HG02885 (cell line): ENCODE measurements around the gene ZNF578.
"Not testable (repeated sequence)": the region's sequence is repeated elsewhere in the genome, so short reads cannot be mapped to it uniquely, and the experiment has no call there.

Source experiments
- ATAC-seq: cut with Tn5 transposase; IDR thresholded peaks from one replicate; pipeline ENCODE4 v1.9.1; 2021; ENCODE audit warnings: mild to moderate bottlenecking; ENCODE audit not compliant: unreplicated experiment, poor library complexity

Gene ZNF578

DNA sequence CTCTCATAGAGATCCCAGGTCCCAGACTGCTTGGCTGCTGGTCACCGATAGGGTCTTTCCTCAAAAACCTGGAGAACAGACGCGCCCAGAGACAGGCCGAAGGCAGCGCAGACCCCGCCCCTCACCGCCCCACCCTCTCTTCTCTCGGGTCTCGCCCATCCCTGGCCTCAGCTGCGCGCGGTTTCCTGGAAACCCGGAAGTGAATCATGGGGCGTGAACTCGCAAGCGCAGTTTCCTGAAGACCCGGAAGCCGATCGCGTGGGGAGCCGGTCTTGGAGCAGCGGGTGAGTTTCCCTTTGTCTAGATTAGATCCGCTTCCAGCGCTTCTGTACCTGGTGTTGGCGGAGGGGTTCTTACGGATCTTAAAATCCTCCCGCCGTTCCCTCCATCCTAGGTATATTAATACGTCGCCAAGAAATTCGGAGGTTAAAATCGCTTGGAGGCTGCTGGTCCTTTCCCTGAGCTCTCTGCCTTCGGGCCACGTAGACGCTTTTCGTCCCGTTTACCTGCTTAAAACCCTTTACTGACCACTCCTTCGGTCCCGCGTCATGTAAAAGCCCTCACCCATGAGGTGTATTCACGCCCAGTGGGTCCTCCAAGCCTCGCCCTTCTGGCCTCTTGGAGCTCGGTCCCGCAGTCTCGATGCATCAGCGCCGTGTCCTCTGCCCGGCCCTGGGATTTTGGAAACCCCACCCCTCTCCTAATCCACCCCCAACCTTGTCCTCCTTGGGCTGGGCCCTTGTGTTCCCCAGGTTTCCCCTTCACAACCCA is at the start of gene ZNF578:
TSS of gene ZNF578 (plus strand) at position 230 of the 771 bp plus-strand sequence. CDS start 48,293 bp downstream, outside the sequence.
- ATAC-seq = no peak

DNA sequence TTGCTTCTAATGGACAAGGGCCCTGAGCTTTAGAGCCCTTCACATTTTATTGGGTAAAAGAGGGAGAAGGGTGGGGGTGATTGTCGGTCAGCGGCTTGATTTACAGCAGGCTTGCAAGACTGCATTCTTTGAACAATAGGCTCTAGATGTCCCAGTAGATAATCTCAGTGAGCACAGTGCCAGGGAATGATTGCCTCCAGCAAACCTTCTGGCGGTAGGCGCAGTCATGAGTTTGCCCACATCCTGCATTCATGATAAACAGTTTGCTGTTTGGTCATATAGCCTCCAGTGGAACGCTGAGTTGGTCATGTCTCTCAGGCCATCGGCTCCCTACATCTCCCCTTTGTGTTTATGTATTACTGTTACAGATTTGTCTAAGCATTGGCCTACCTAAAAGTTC is 43.1 kb upstream of the ZNF578 start:
- no peak for ATAC-seq

DNA sequence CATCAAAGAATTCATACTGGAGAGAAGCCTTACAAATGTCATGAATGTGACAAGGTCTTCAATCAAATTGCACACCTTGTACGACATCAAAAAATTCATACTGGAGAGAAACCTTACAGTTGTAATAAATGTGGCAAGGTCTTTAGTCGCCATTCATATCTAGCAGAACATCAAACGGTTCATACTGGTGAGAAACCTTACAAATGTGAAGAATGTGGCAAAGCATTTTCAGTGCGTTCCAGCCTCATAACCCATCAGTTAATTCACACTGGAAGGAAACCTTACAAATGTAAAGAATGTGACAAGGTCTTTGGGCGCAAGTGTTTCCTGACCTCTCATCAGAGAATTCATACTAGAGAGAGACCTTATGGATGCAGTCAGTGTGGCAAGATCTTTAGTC is 37.6 kb upstream of the ZNF578 start:
- no peak for ATAC-seq

DNA sequence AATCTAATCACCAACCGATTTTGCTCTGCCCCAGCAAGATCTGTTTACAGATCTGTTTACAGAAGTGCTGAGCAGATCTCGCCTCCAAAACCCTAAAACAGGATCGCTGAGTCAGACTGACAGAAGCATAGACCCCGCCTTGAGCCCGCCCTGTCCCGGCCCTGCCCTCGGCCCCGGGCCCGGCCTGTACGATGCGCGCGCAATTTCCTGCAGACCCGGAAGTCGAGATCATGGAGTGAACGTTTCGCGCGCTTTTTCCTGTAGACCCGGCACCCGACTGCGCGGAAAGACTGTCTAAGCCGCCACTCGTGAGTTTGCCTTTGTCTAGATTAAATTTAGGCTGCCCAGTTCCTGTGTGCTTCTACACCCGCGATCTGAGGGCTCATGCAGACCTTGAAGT is 24.4 kb upstream of the ZNF578 start, which contains the start of gene ZNF534:
TSS of gene ZNF534 (plus strand) at position 212 of the 400 bp plus-strand sequence. CDS start 2,327 bp downstream, outside the sequence.
- ATAC-seq = no peak

DNA sequence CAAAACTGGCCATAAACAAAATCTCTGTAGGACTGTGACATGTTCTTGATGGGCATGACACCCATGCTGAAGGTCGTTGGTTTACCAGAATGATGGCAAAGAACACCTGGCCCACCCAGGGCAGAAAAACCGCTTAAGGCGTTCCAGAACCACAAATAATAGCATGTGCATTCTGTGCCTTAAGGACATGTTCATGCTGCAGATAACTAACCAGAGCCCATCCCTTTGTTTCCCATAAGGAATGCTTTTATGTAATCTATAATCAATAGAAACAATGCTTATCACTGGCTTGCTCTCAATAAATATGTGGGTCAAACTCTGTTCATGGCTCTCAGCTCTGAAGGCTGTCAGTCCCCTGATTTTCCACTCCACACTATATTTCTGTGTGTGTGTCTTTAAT is 11.2 kb upstream of the ZNF578 start:
- no peak for ATAC-seq

DNA sequence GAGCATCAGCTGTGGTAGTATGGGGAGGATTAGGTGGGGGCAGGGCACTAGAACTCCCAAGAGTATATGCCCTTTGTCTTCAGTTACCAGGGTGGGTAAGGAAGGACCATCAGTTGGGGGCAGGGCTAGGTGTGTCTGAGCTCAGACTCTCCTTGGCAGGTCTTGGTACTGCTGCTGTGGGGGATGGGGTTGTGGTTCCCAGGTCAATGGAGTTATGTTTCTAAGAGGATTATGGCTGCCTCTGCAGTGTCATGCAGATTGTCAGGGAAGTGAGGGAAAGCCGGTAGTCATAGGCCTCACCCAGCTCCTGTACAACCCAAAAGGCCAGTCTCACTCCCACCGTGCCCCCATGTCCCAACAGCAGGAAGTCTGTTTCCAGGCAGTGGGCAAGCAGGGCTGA is 8.8 kb upstream of the ZNF578 start:
- ATAC-seq = no peak

DNA sequence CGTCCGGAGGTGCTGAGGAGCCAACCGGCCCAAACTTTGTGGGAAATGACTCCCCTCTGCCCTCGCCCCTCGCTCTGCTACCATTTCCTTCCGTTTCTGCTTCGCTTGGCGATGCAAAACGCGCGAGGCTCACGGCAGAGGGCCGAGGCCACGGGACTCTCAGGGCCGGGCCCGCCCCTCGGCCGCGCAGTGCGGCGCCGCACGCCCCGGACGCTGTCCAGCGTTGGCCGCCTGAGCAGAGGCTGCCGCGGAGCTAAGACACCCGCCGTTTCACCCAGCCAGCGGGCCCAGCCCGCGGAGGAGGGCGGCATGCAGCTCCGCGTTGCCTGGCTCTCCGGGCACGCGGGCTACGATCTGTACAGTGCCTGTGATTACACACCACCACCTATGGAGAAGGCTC is 2.1 kb upstream of the ZNF578 start:
- ATAC-seq = no peak

DNA sequence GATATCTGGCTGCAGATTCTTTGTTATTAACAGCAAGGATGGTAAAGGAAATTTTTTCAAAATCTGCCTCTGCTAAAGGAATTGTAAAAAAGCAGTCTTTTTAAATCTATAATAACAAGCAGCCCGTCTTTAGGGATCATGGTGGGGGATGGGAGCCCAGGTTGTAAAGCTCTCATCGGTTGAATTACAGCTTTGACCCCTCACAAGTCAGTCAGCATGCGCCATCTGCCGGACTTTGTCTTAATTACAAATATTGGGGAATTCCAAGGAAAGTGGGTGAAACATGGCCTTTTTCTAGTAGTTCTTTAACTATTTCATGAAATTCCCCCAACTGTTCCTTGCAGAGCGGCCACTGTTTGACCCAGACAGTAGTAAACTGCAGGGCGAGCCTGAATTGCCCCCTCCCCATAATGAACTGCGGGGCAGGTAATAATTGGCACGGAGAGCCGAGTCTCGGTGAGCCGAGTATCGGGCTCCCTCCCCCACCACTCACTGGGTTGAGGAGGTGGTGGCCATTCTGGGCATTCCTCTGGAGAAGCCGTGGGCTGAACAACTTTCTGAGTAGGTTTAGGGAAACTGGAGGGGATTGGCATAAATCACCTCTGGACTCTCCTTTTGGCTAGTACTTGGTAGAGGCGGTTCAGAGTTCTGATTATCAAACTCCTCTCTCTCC is 11.6 kb downstream of the ZNF578 start:
- no peak for ATAC-seq

DNA sequence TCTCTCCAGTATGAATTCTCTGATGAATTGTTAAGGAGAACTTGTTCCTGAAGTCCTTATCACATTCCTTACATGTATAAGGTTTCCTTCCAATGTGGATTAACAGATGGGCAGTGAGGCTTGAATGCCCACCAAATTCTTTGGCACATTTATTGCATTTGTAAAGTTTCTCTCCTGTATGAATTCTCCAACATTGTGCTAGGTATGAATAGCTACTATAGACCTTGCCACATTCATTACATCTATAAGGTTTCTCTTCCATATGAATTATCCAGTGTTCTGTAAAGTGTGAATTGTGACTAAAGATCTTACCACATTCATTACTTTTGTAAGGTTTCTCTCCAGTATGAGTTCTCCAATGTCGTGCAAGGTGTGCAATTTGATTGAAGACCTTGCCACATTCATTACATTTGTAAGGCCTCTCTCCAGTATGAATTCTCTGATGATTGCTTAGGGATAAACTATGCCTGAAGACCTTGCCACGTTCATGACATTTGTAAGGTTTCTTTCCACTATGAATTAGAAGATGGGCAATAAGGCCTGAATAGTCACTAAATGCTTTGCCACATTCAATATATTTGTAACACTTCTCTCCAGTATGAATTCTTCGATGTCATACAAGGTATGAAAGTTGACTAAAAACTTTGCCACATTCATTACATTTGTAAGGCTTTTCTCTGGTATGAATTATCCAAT is 20.4 kb downstream of the ZNF578 start:
- no peak for ATAC-seq

DNA sequence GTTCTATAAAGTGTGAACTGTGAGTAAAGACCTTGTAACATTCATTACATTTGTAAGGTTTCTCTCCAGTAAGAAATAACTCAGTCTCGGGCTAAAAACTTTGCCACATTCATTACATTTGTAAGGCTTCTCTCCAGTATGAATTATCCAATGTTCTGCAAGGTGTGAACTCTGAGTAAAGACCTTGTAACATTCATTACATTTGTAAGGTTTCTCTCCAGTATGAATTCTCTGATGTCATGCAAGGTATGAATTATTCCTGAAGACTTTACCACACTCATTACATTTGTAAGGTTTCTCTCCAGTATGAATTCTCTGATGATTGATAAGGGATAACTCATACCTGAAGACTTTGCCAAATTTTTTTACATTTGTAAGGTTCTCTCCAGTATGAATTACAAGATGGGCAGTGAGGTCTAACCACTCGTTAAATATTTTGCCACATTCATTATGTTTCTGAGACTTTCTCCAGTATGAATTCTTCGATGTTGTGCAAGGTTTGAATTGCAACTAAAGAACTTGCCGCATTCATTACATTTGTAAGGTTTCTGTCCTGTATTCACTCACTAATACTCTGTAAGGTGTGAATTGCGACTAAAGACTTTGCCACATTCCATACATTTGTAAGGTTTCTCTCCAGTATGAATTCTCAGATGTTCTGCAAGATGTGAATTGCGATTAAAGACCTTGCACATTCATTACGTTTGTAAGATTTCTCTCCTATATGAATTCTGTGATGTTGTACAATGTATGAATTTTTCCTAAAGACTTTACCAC is 21.2 kb downstream of the ZNF578 start:
- no peak for ATAC-seq

DNA sequence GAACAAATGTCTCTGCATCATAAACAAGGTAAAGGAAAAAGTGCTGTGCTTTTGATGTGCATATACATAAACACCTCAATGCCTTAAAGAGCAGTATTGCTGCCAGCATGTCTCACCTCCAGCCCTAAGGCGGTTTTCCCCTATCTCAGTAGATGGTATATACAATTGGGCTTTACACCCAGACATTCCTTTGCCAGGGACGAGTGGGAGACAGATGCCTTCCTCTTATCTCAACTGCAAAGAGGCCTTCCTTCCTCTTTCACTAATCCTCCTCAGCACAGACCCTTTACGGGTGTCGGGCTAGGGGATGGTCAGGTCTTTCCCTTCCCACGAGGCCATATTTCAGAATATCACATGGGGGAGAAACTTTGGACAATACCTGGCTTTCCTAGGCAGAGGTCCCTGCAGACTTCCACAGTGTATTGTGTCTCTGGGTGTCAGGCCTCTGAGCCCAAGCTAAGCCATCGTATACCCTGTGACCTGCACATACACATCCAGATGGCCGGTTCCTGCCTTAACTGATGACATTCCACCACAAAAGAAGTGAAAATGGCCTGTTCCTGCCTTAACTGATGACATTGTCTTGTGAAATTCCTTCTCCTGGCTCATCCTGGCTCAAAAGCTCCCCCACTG is 30.9 kb downstream of the ZNF578 start:
- not testable (repeated sequence) for ATAC-seq

DNA sequence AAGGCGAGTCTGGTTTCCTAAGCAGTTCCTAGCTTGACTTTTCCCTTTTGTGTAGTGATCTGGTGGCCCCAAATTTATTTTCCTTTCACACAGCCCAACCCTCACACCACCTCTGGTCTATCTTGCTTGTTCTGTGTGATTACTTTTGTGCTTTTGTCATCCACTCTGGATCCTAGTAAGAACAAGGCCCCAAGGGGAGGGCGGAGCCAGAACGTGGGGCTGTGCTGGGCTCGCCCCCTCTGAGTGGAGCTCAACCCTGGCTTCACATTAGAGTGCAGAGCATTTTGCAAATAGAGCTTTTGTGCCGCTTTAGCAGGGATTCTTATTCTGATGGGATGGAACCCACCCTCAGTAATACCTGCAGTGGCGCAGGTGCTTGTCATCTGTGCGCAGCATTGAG is 31.7 kb downstream of the ZNF578 start:
- ATAC-seq = not testable (repeated sequence)

DNA sequence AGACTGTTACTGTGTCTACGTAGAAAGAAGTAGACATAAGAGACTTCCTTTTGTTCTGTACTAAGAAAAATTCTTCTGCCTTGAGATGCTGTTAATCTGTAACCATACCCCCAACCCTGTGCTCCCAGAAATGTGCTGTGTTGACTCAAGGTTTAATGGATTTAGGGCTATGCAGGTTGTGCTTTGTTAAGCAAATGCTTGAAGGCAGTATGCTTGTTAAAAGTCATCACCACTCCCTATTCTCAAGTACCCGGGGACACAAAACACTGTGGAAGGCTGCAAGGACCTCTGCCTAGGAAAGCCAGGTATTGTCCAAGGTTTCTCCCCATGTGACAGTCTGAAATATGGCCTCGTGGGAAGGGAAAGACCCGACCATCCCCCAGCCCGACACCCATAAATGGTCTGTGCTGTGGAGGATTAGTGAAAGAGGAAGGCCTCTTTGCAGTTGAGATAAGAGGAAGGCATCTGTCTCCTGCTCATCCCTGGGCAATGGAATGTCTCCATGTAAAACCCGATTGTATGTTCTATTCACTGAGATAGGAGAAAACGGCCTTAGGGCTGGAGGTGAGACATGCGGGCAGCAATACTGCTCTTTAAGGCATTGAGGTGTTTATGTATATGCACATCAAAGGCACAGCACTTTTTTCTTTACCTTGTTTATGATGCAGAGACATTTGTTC is 32.3 kb downstream of the ZNF578 start:
- not testable (repeated sequence) for ATAC-seq

DNA sequence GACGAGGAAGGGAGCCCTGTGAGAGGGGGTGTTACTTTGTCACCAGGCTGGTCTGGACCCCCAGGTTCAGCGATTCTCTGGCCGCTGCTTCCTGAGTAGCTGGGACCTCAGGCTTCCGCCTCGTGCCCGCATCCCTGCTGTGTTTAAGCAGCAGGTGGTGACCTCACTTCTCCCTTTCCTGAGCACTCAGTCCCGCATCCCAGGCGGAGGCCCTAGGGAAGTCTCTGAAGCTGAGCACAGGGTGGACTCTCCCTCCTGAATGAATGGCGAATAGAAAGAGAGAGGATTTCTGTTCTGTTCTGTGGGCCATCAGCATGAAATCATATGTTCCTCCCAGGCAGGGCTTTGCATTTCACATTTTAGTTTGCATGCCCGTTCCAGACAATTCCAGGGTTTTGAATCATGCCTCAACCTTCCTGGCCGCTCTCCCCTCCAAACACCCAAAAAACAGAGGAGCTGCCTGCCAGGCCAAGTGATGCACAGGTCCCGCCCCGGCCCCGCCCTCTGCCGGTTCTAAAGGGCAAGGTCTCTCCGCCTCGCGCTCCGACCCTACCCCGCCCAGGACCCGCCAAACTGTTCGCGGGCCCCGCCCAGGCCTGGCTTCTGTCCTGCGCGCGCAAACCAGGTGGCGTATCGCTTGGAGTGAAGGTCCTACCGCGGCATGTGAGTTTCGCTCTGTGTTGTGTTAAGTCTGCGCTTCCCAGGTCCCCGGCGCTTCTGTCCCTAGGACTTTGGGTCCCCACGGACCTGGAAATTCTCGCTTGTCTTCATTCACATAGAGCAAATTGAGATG is 39.0 kb downstream of the ZNF578 start:
- ATAC-seq = no peak

DNA sequence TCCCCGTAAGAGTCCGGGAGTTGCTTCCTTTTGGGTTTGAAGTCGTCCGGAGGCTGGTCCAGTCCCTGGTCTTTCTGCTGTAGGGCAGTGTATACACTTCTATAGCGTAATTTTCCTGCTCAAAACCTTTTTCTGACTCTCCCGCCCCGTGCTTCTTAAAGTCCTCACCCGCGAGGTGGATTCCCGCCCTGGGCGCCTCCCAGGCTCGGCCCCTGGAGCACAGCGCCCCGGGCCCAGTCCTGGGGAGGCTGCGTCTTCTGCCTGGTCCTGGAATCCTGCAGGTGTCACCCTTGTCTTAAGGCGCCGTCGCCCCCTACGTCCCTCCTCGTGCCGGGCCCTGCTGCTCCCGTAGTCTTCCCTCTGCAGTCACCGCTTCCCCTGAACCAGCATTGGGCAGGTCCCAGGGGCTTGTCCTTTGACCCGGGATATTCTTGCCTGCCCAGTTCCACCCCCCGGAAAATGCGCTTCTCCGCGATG is 39.7 kb downstream of the ZNF578 start:
- no peak for ATAC-seq

DNA sequence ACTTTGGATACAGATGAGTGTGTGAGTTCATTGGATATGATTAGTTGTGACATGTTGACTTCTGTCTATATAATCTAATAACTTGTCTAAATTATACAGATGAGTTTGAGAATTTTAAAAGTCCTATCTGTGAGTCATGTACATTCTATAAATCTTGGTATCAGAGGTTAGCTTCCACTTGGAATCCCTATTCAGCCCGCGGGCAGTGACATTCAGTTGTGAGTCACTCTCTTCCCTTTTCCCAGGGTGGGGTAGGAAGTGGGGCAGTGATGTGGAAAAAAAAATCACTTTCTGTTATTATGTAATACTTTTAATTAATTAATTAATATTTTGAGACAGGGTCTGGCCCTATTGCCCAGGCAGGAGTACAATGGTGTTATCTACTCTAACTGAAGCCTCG is 41.2 kb downstream of the ZNF578 start:
- no peak for ATAC-seq

DNA sequence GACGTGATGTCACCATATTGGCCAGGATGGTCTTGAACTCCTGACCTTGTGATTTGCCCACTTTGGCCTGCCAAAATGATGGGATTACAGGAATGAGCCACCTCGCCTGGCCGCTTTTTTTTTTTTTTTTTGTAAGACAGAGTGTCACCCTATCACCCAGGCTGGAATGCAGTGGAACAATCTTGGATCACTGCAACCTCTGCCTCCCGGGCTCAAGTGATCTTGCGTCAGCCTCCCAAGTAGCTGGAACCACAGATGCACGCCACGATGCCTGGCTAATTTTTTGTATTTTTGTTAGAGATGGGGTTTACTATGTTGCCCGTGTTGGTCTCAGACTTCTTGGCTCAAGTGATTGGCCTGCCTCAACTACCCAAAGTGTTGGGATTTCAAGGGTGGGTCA is 45.2 kb downstream of the ZNF578 start:
- ATAC-seq = no peak

DNA sequence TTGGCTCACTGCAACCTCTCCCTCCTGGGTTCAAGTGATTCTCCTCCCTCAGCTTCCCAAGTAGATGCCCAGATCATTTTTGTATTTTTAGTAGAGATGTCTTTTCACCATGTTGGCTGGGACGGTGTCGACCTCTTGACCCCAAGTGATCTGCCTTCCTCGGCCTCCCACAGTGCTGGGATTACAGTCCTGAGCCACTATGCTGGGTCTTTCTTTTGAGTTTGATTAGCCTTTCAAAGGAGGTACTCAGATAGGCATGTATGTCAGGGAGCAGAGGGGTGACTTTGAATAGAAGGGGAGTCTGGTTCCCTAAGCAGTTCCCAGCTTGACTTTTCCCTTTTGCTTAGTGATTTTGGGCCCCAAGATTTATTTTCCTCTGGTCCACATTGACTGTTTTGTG is 47.1 kb downstream of the ZNF578 start:
- not testable (repeated sequence) for ATAC-seq
